H1 (cell line): ENCODE results near the gene GPR35. TPM values are rescaled to one million over a fixed set of nuclear protein-coding genes. Genes with fewer than 3 reads are reported as not detected.

Source experiments
- CTCF ChIA-PET: fragments of 300-600 bp; sonication (Branson Sonifier 250); formaldehyde crosslinking; loops from one replicate; lab custom pipeline; 2021; ENCODE audit not compliant: partially characterized antibody; lab: Charles Lee
- POLR2A ChIA-PET: fragments of 300-600 bp; sonication (Branson Sonifier 250); formaldehyde crosslinking; loops from one replicate; lab custom pipeline; 2021; ENCODE audit warnings: inconsistent platforms; ENCODE audit not compliant: partially characterized antibody; lab: Charles Lee
- DNase-seq, 2 experiments: peaks; one replicate each; pipeline versions ENCODE4 v3.0.0 to v3.0.0-alpha.2; 2010 to 2022; ENCODE audit warnings: low spot score in 2 of 2, low read depth in 1 of 2, mixed read lengths in 1 of 2
- FAIRE-seq: peaks from 2 replicates; lab custom pipeline; 2011; peaks lifted over from hg19 to GRCh38; lab: Jason Lieb, UNC
- H2AFZ ChIP-seq: 2 replicates; pipeline ENCODE4 v1.8.1; 2012; ENCODE audit warnings: low read length, inconsistent platforms
- H2AK5ac ChIP-seq: 2 replicates; pipeline ENCODE4 v1.6.1; 2013; ENCODE audit warnings: low read depth, low read length
- H2BK120ac ChIP-seq: replicated peaks from 2 replicates; pipeline ENCODE3; 2013; ENCODE audit warnings: low read depth, low read length, inconsistent platforms
- H2BK12ac ChIP-seq: 2 replicates; pipeline ENCODE4 v1.6.1; 2013; ENCODE audit warnings: low read depth, low read length
- H2BK15ac ChIP-seq: 2 replicates; pipeline ENCODE4 v1.6.1; 2013; ENCODE audit warnings: low read length
- H2BK20ac ChIP-seq: 2 replicates; pipeline ENCODE4 v1.6.1; 2013; ENCODE audit warnings: low read length
- H2BK5ac ChIP-seq: 2 replicates; pipeline ENCODE4 v1.6.1; 2013; ENCODE audit warnings: low read depth, low read length
- H3K14ac ChIP-seq: 2 replicates; pipeline ENCODE4 v1.6.1; 2013; ENCODE audit warnings: inconsistent platforms; ENCODE audit not compliant: insufficient read length
- H3K18ac ChIP-seq: 2 replicates; pipeline ENCODE4 v1.6.1; 2013; ENCODE audit warnings: low read length; ENCODE audit errors: extremely low read depth
- H3K23ac ChIP-seq: 2 replicates; pipeline ENCODE4 v1.6.1; 2013; ENCODE audit warnings: inconsistent platforms; ENCODE audit not compliant: insufficient read length
- H3K23me2 ChIP-seq: 2 replicates; pipeline ENCODE4 v1.6.1; 2013; ENCODE audit warnings: low read depth, low read length
- H3K27ac ChIP-seq: 2 replicates; pipeline ENCODE4 v1.6.1; 2011; ENCODE audit warnings: low read depth, low read length, inconsistent platforms
- H3K27me3 ChIP-seq, 4 experiments: replicated peaks in 1 of 4; 1 replicate in 1 of 4; 2 replicates in 3 of 4; pipeline versions ENCODE4 v1.6.1 to v1.8.1; 2011 to 2013; ENCODE audit warnings: low read length in 3 of 4, mild to moderate bottlenecking in 3 of 4, inconsistent platforms in 2 of 4, mixed read lengths in 2 of 4, moderate library complexity in 1 of 4; ENCODE audit not compliant: control insufficient read depth in 3 of 4, insufficient read depth in 3 of 4; ENCODE audit errors: extremely low read depth in 1 of 4
- H3K36me3 ChIP-seq, 4 experiments: 2 replicates each; pipeline versions ENCODE4 v1.6.1 to v1.8.1; 2011 to 2013; ENCODE audit warnings: mild to moderate bottlenecking in 4 of 4, low read length in 3 of 4, moderate library complexity in 2 of 4, control low read depth in 1 of 4, inconsistent platforms in 1 of 4; ENCODE audit not compliant: insufficient read depth in 4 of 4, control insufficient read depth in 2 of 4
- H3K4ac ChIP-seq: replicated peaks from 2 replicates; pipeline ENCODE3; 2013; ENCODE audit warnings: low read length, low read depth, mixed read lengths, inconsistent platforms; ENCODE audit not compliant: insufficient read length
- H3K4me1 ChIP-seq, 4 experiments: replicated peaks in 1 of 4; 1 replicate in 1 of 4; 2 replicates in 3 of 4; pipeline versions ENCODE4 v1.6.1 to v1.8.1; 2011 to 2013; ENCODE audit warnings: low read length in 3 of 4, inconsistent platforms in 2 of 4, mixed read lengths in 1 of 4; ENCODE audit not compliant: insufficient read depth in 4 of 4, control insufficient read depth in 3 of 4
- H3K4me2 ChIP-seq, 2 experiments: 2 replicates each; pipeline versions ENCODE4 v1.6.1 to v1.8.1; 2011 to 2013; ENCODE audit warnings: low read depth in 2 of 2, low read length in 2 of 2, control low read depth in 1 of 2, inconsistent platforms in 1 of 2, mild to moderate bottlenecking in 1 of 2; ENCODE audit not compliant: insufficient read depth in 1 of 2
- H3K4me3 ChIP-seq, 4 experiments: fragments of 200-600, 300-600 bp in 1 of 4; sonication (generic), shearing (Covaris generic), sonication (Bioruptor Twin) in 1 of 4; 2 replicates each; pipeline versions ENCODE4 v1.5.1 to v1.8.1; 2011 to 2016; ENCODE audit warnings: low read length in 4 of 4, low read depth in 3 of 4, control low read depth in 2 of 4, inconsistent platforms in 2 of 4, mild to moderate bottlenecking in 2 of 4, mixed read lengths in 1 of 4, moderate library complexity in 1 of 4; ENCODE audit not compliant: insufficient read depth in 2 of 4; ENCODE audit errors: extremely low read depth in 1 of 4
- H3K56ac ChIP-seq: replicated peaks from 2 replicates; pipeline ENCODE3; 2013; ENCODE audit warnings: low read depth, mild to moderate bottlenecking, mixed read lengths, low read length, inconsistent platforms; ENCODE audit not compliant: insufficient read length
- H3K79me1 ChIP-seq: 2 replicates; pipeline ENCODE4 v1.6.1; 2013; ENCODE audit warnings: low read depth, low read length, control low read depth
- H3K79me2 ChIP-seq, 2 experiments: 2 replicates each; pipeline versions ENCODE4 v1.6.1 to v1.8.1; 2012 to 2013; ENCODE audit warnings: low read length in 2 of 2, mild to moderate bottlenecking in 2 of 2, inconsistent platforms in 1 of 2; ENCODE audit not compliant: insufficient read depth in 2 of 2, control insufficient read depth in 1 of 2
- H3K9ac ChIP-seq, 4 experiments: replicated peaks in 1 of 4; 1 replicate in 1 of 4; 2 replicates in 3 of 4; pipeline versions ENCODE4 v1.6.1 to v1.8.1; 2011 to 2013; ENCODE audit warnings: low read depth in 3 of 4, low read length in 3 of 4, control low read depth in 2 of 4, mild to moderate bottlenecking in 2 of 4, moderate library complexity in 2 of 4, inconsistent platforms in 1 of 4; ENCODE audit errors: extremely low read depth in 1 of 4
- H3K9me3 ChIP-seq, 2 experiments: 2 replicates each; pipeline versions ENCODE4 v1.6.1 to v1.8.1; 2012 to 2013; ENCODE audit warnings: mild to moderate bottlenecking in 2 of 2, moderate library complexity in 2 of 2, control low read depth in 1 of 2, inconsistent platforms in 1 of 2, low read depth in 1 of 2, low read length in 1 of 2, mixed read lengths in 1 of 2; ENCODE audit not compliant: insufficient read depth in 2 of 2
- H4K20me1 ChIP-seq, 2 experiments: replicated peaks in 1 of 2; 2 replicates each; pipeline versions ENCODE3 to v1.8.1; 2011 to 2013; ENCODE audit warnings: inconsistent platforms in 2 of 2, low read length in 2 of 2, mild to moderate bottlenecking in 1 of 2; ENCODE audit not compliant: insufficient read depth in 2 of 2, control insufficient read depth in 1 of 2
- H4K5ac ChIP-seq: 2 replicates; pipeline ENCODE4 v1.6.1; 2013; ENCODE audit warnings: low read length, low read depth, mixed read lengths, inconsistent platforms; ENCODE audit not compliant: insufficient read length
- H4K8ac ChIP-seq: 2 replicates; pipeline ENCODE4 v1.8.0; 2013; ENCODE audit warnings: mild to moderate bottlenecking, moderate library complexity, low read length, inconsistent platforms; ENCODE audit not compliant: insufficient read depth; ENCODE audit errors: extremely low read depth
- H4K91ac ChIP-seq: replicated peaks from 2 replicates; pipeline ENCODE3; 2013; ENCODE audit warnings: low read length, mixed read lengths, inconsistent platforms; ENCODE audit not compliant: insufficient read length
- BACH1 ChIP-seq: IDR thresholded peaks from 2 replicates; pipeline ENCODE4 v1.6.1; 2012; ENCODE audit warnings: low read length, improper control_type of control experiment
- GTF2F1 ChIP-seq: IDR thresholded peaks from 2 replicates; pipeline ENCODE4 v1.6.1; 2012; ENCODE audit warnings: low read depth, low read length, improper control_type of control experiment, borderline replicate concordance
- JUN ChIP-seq: IDR thresholded peaks from 2 replicates; pipeline ENCODE4 v1.6.1; 2011; ENCODE audit warnings: low read depth, mild to moderate bottlenecking, improper control_type of control experiment, low read length
- MAFK ChIP-seq: IDR thresholded peaks from 2 replicates; pipeline ENCODE4 v1.6.1; 2012; ENCODE audit warnings: low read depth, mild to moderate bottlenecking, improper control_type of control experiment, low read length
- NRF1 ChIP-seq: IDR thresholded peaks from 2 replicates; pipeline ENCODE4 v1.6.1; 2011; ENCODE audit warnings: mild to moderate bottlenecking, low read depth, low read length, improper control_type of control experiment
- PHF8 ChIP-seq: fragments of 200-600 bp; sonication (generic); conservative IDR thresholded peaks from 2 replicates; pipeline ENCODE4 v1.7.1; 2012; ENCODE audit warnings: low read depth, mild to moderate bottlenecking, inconsistent platforms, low read length, moderate library complexity
- RFX5 ChIP-seq: IDR thresholded peaks from 2 replicates; pipeline ENCODE4 v1.6.1; 2011; ENCODE audit warnings: low read depth, low read length, improper control_type of control experiment, borderline replicate concordance
- RXRA ChIP-seq: IDR thresholded peaks from 2 replicates; pipeline ENCODE4 v1.6.1; 2011; ENCODE audit warnings: low read depth, mild to moderate bottlenecking, low read length, moderate library complexity; ENCODE audit not compliant: insufficient read depth
- SIRT6 ChIP-seq: IDR thresholded peaks from one replicate; pipeline ENCODE4 v1.7.1; 2012; ENCODE audit warnings: low read length, inconsistent platforms
- SP4 ChIP-seq: IDR thresholded peaks from 2 replicates; pipeline ENCODE4 v1.6.1; 2012; ENCODE audit warnings: low read length, inconsistent platforms
- WGBS, 2 experiments: shearing (Covaris generic) in 1 of 2; methylation state at CpG; one replicate each; pipeline versions ENCODE4 v1.1.6 to v1.1.7; 2013 to 2015; ENCODE audit warnings: low lambda C conversion rate in 2 of 2, mixed read lengths in 2 of 2, inconsistent platforms in 1 of 2, low coverage in 1 of 2, missing lambda C conversion rate in 1 of 2; ENCODE audit not compliant: insufficient replicate concordance in 2 of 2, insufficient coverage in 1 of 2, insufficient read length in 1 of 2; ENCODE audit errors: extremely low coverage in 1 of 2, missing lambda C conversion rate in 1 of 2; 5-methylcytosine and 5-hydroxymethylcytosine counted together
- polyA plus RNA-seq, 7 experiments: library from polyadenylated mRNA; depleted of rRNA in 3 of 7; stranded (reverse) in 5 of 7; unstranded in 2 of 7; fragments of >200 nt in 5 of 7; fragments of 200-250 nt in 2 of 7; gene quantifications; 1 replicate in 5 of 7; 2 replicates in 1 of 7; 4 replicates in 1 of 7; pipeline versions ENCODE4 v1.2.1 to v1.2.3, GENCODE V29; 2011 to 2013; ENCODE audit warnings: missing spikeins in 2 of 7, mixed read lengths in 2 of 7
- total RNA-seq: library from RNA; stranded (reverse); fragmentation: NEBNext Ultra II Directional; extraction: Animal tissue kit (Norgen Biotek cat#: 25700); gene quantifications from 2 replicates; pipeline ENCODE4 v1.2.1, GENCODE V29; 2021

The GPR35 gene
- total and polyA plus RNA-seq, 2 of the 8 experiments (the other 6 are each of a cell fraction or from before 2014, with no cell fraction given) = 0.47 TPM; not detected in 1

- Histone ChIP-seq H2AFZ (no peak overlapping the region), H4K20me1 (no peaks in the 10 kb centered on the region), H3K23me2 (no peaks in the 10 kb centered on the region), H3K4me2 (no peak overlapping the region), H2BK120ac (no peak overlapping the region)
- TF ChIP-seq JUN (no peak), SIRT6 (no peak), NRF1 (no peak), RXRA (no peak), RFX5 (no peak), SP4 (no peak), PHF8 (no peak), GTF2F1 (no peak), BACH1 (no peak), MAFK (no peak)
- TF ChIP-seq, all 59 proteins: peak for 0
- Histone ChIP-seq H3K4me1 (peaks cover 0 to 6% (median 1%) of the 10 kb centered on the region in 4 experiments; a peak in 3 of 7 replicates), H3K9me3 (peaks cover 4 to 16% of the 10 kb centered on the region in 2 experiments; a peak in 3 of 4 replicates), H2BK15ac (no peak overlapping the region), H3K9ac (no peak overlapping the region), H2BK5ac (no peak overlapping the region), H2AK5ac (no peak overlapping the region), H2BK20ac (no peak overlapping the region), H3K27ac (no peak overlapping the region), H3K23ac (no peak overlapping the region), H4K5ac (no peak overlapping the region), H3K79me1 (no peaks in the 10 kb centered on the region), H3K18ac (no peak overlapping the region), H2BK12ac (no peak overlapping the region), H4K8ac (no peak overlapping the region; the same call in 1 of the 2 replicates), H3K56ac (no peak overlapping the region), H3K79me2 (no peaks in the 10 kb centered on the region), H3K4me3 (no peak overlapping the region), H3K14ac (no peak overlapping the region), H4K91ac (no peak overlapping the region), H3K27me3 (no peaks in the 10 kb centered on the region), H3K36me3 (no peaks in the 10 kb centered on the region), H3K4ac (no peak overlapping the region)
- DNase-seq = no peak
- CTCF ChIA-PET = interaction anchor here (1.3 kb wide), 1 partner anchor 11 kb away, joined by 3 read pairs; no protein-coding TSS in a partner anchor
- no peak for FAIRE-seq
- WGBS, 2 experiments = 90% methylated on average over 5 of the region's 10 CpGs; no CpG with 5 or more reads in 1 of the 2 experiments
- POLR2A ChIA-PET = interaction anchor here (1.2 kb wide), 1 partner anchor 14 kb away, joined by 3 read pairs; no protein-coding TSS in a partner anchor
Observed at GRCh38 chr2:240623531-240624010, 1.7 kb upstream of the GPR35 start.
